ENCODE measurements around the gene AGAP3. TPM values are rescaled to one million over a fixed set of nuclear protein-coding genes. Genes with fewer than 3 reads are reported as not detected.

Gene AGAP3
- total RNA-seq, 4 donors from 2014 or later = 28.2 to 174 (median 53.2) TPM

- Histone ChIP-seq H3K36me3 (no peaks in the 10 kb centered on the region), H3K27me3 (no peaks in the 10 kb centered on the region), H3K4me1 (no peaks in the 10 kb centered on the region), H3K4me3 (no peak overlapping the region), H3K9me3 (no peaks in the 10 kb centered on the region), H3K27ac (no peak overlapping the region)
- TF ChIP-seq, protein P1, sequence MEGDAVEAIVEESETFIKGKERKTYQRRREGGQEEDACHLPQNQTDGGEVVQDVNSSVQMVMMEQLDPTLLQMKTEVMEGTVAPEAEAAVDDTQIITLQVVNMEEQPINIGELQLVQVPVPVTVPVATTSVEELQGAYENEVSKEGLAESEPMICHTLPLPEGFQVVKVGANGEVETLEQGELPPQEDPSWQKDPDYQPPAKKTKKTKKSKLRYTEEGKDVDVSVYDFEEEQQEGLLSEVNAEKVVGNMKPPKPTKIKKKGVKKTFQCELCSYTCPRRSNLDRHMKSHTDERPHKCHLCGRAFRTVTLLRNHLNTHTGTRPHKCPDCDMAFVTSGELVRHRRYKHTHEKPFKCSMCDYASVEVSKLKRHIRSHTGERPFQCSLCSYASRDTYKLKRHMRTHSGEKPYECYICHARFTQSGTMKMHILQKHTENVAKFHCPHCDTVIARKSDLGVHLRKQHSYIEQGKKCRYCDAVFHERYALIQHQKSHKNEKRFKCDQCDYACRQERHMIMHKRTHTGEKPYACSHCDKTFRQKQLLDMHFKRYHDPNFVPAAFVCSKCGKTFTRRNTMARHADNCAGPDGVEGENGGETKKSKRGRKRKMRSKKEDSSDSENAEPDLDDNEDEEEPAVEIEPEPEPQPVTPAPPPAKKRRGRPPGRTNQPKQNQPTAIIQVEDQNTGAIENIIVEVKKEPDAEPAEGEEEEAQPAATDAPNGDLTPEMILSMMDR (IDR thresholded peaks at IDR 0.05) = no peak
- no peak for TF ChIP-seq POLR2A (IDR thresholded peaks at IDR 0.05)
- DNase-seq = no peak
- intact Hi-C loops (cut with DNase I; ENCODE audit: low total_unique reads) = no loop called here
These were observed 88.9 kb downstream of the AGAP3 start for GRCh38 chr7:151175047-151175792.

GRCh38 chr7:151175793-151176311, 89.6 kb downstream of the AGAP3 start:
- Histone ChIP-seq H3K9me3 (no peaks in the 10 kb centered on the region), H3K27ac (no peak overlapping the region), H3K4me3 (no peak overlapping the region), H3K4me1 (no peaks in the 10 kb centered on the region), H3K27me3 (no peaks in the 10 kb centered on the region), H3K36me3 (no peaks in the 10 kb centered on the region)
- DNase-seq = no peak
- no peak for TF ChIP-seq POLR2A (IDR thresholded peaks at IDR 0.05)
- intact Hi-C loops (cut with DNase I; ENCODE audit: low total_unique reads) = no loop called here

DNA sequence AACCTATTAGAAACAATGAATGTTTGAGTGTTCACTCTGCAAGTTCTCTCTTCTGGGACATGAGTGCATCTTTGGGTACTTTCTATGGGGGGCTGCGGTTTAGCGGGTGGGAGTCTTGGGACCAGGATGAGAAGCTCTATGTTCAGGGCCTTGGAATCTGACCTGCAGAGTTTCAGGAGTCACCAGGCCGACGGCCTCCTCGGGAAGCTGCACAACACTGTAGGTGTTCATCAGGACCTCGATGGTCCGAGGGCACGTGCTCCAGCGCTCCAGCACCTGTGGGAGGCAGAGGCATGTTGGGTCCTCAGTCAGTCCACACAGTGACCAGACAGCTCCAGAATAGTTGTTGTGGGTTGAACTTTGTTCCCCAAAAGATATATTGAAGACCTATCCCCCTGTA, 90.1 kb downstream of the AGAP3 start:
- no peaks in the 10 kb centered on the region for H3K4me1 ChIP-seq
- H3K36me3 ChIP-seq = no peaks in the 10 kb centered on the region
- intact Hi-C loops (cut with DNase I; ENCODE audit: low total_unique reads) = no loop called here
- no peaks in the 10 kb centered on the region for H3K27me3 ChIP-seq
- no peaks in the 10 kb centered on the region for H3K9me3 ChIP-seq
- no peak for DNase-seq
- H3K4me3 ChIP-seq = no peak overlapping the region
- no peak overlapping the region for H3K27ac ChIP-seq
- TF ChIP-seq, protein P1 (IDR thresholded peaks at IDR 0.05) = no peak
- TF ChIP-seq POLR2A (IDR thresholded peaks at IDR 0.05) = no peak

DNA sequence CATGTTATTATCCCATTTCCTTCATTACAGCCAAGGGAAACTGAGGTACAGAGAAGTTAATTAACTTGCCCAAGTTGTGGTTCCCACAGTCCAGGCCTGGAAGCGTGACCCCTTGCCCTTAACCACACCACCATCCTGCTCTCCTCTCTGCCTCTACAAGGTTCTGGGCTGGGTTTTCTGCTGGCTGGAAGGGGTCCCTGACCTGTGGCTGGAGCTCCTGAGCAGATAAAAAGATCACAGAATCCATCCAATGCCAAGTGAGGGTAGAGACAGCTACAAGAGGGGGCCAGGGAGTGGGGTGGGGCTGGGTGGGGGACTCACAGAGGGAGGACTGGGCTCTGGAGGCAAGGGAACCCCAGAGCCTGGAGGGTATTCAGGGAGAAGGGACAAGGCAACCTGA, 91.0 kb downstream of the AGAP3 start:
- no peaks in the 10 kb centered on the region for H3K4me1 ChIP-seq
- no peaks in the 10 kb centered on the region for H3K9me3 ChIP-seq
- TF ChIP-seq POLR2A (IDR thresholded peaks at IDR 0.05) = no peak
- TF ChIP-seq, protein P1 (IDR thresholded peaks at IDR 0.05) = no peak
- H3K4me3 ChIP-seq = no peak overlapping the region
- no peaks in the 10 kb centered on the region for H3K36me3 ChIP-seq
- H3K27me3 ChIP-seq = no peaks in the 10 kb centered on the region
- DNase-seq = no peak
- H3K27ac ChIP-seq = no peak overlapping the region
- intact Hi-C loops (cut with DNase I; ENCODE audit: low total_unique reads) = no loop called here

GRCh38 chr7:151178236-151178635, 92.0 kb downstream of the AGAP3 start:
- Histone ChIP-seq H3K27me3 (no peaks in the 10 kb centered on the region), H3K4me3 (no peak overlapping the region), H3K27ac (no peak overlapping the region), H3K4me1 (no peaks in the 10 kb centered on the region), H3K36me3 (no peaks in the 10 kb centered on the region), H3K9me3 (no peaks in the 10 kb centered on the region)
- no peak for TF ChIP-seq POLR2A (IDR thresholded peaks at IDR 0.05)
- TF ChIP-seq, protein P1 (IDR thresholded peaks at IDR 0.05) = no peak
- intact Hi-C loops (cut with DNase I; ENCODE audit: low total_unique reads) = no loop called here
- no peak for DNase-seq

Measured in uterus (tissue), 4 donors.